SK-N-SH treated with all-trans-retinoic acid at 6 μM for 48 hours (cell line): ENCODE data around the gene KIAA0408.

Experiments used
- ATAC-seq: fragments of 200-7000 bp; cut with Tn5 transposase; 3 replicates; pipeline ENCODE4 v1.9.1; 2020; ENCODE audit warnings: mild to moderate bottlenecking, moderate library complexity
- BACH2 ChIP-seq: fragments of 250-450 bp; sonication (Bioruptor Pico); IDR thresholded peaks from 2 replicates; pipeline ENCODE4 v1.9.0; 2021; ENCODE audit warnings: mild to moderate bottlenecking, borderline replicate concordance
- CSDC2 ChIP-seq: fragments of 250-450 bp; sonication (Bioruptor Pico); IDR thresholded peaks from 2 replicates; pipeline ENCODE4 v1.5.0; 2020; ENCODE audit warnings: mild to moderate bottlenecking, moderate library complexity
- ESRRG ChIP-seq: fragments of 250-450 bp; sonication (Bioruptor Pico); IDR thresholded peaks from 2 replicates; pipeline ENCODE4 v1.6.1; 2021; ENCODE audit warnings: mild to moderate bottlenecking
- GLIS3 ChIP-seq: fragments of 250-450 bp; sonication (Bioruptor Pico); IDR thresholded peaks from 2 replicates; pipeline ENCODE4 v1.5.0; 2020; ENCODE audit warnings: mild to moderate bottlenecking, moderate library complexity
- ISL1 ChIP-seq: fragments of 250-450 bp; sonication (Bioruptor Pico); IDR thresholded peaks from 2 replicates; pipeline ENCODE4 v2.1.2; 2022; ENCODE audit warnings: mild to moderate bottlenecking, moderate library complexity
- OSR1 ChIP-seq: fragments of 250-450 bp; sonication (Bioruptor Pico); IDR thresholded peaks from 2 replicates; pipeline ENCODE4 v1.8.0; 2022; ENCODE audit warnings: moderate library complexity, mild to moderate bottlenecking, inconsistent platforms
- RARB ChIP-seq: fragments of 250-450 bp; sonication (Bioruptor Pico); IDR thresholded peaks from 2 replicates; pipeline ENCODE4 v1.8.0; 2021; ENCODE audit warnings: mild to moderate bottlenecking, moderate library complexity
- SNAI2 ChIP-seq: fragments of 250-450 bp; sonication (Bioruptor Pico); IDR thresholded peaks from 2 replicates; pipeline ENCODE4 v1.5.0; 2020; ENCODE audit warnings: mild to moderate bottlenecking, moderate library complexity
- TOX ChIP-seq: fragments of 250-450 bp; sonication (Bioruptor Pico); IDR thresholded peaks from 2 replicates; pipeline ENCODE4 v1.8.0; 2021; ENCODE audit warnings: mild to moderate bottlenecking, moderate library complexity, borderline replicate concordance
- ZC3H10 ChIP-seq: fragments of 250-450 bp; sonication (Bioruptor Pico); IDR thresholded peaks from 2 replicates; pipeline ENCODE4 v1.5.1; 2021; ENCODE audit warnings: mild to moderate bottlenecking, moderate library complexity
- ZFP3 ChIP-seq: fragments of 250-450 bp; sonication (Bioruptor Pico); IDR thresholded peaks from 2 replicates; pipeline ENCODE4 v1.5.0; 2020; ENCODE audit warnings: mild to moderate bottlenecking, moderate library complexity
- ZFP30 ChIP-seq: fragments of 450-650 bp; formaldehyde crosslinking; IDR thresholded peaks from 2 replicates; pipeline ENCODE4 v1.5.0; 2022; ENCODE audit warnings: mild to moderate bottlenecking, moderate library complexity
- ZNF565 ChIP-seq: fragments of 450-650 bp; formaldehyde crosslinking; conservative IDR thresholded peaks from 2 replicates; pipeline ENCODE4 v1.5.0; 2020; ENCODE audit warnings: low read depth, mild to moderate bottlenecking, moderate library complexity
- ZNF70 ChIP-seq: fragments of 450-650 bp; formaldehyde crosslinking; IDR thresholded peaks from 2 replicates; pipeline ENCODE4 v1.5.0; 2020; ENCODE audit warnings: mild to moderate bottlenecking, moderate library complexity
- ZNF8 ChIP-seq: fragments of 450-650 bp; formaldehyde crosslinking; IDR thresholded peaks from 2 replicates; pipeline ENCODE4 v1.5.0; 2020; ENCODE audit warnings: mild to moderate bottlenecking, moderate library complexity
- TF ChIP-seq, protein P1 (sequence below): fragments of 250-450 bp; sonication (Bioruptor Pico); IDR thresholded peaks from 2 replicates; pipeline ENCODE4 v1.5.1; 2021; ENCODE audit warnings: mild to moderate bottlenecking, moderate library complexity
- TF ChIP-seq, protein P2 (sequence below): fragments of 250-450 bp; sonication (Bioruptor Pico); IDR thresholded peaks from 2 replicates; pipeline ENCODE4 v1.5.1; 2020; ENCODE audit warnings: low read depth, mild to moderate bottlenecking, moderate library complexity
- TF ChIP-seq, protein P3 (sequence below): fragments of 250-450 bp; sonication (Bioruptor Pico); IDR thresholded peaks from 2 replicates; pipeline ENCODE4 v1.8.0; 2021; ENCODE audit warnings: low read depth, mild to moderate bottlenecking, moderate library complexity, borderline replicate concordance
- TF ChIP-seq, protein P4 (sequence below): fragments of 250-450 bp; sonication (Bioruptor Pico); IDR thresholded peaks from 2 replicates; pipeline ENCODE4 v1.5.0; 2020; ENCODE audit warnings: mild to moderate bottlenecking, moderate library complexity

Gene KIAA0408

DNA sequence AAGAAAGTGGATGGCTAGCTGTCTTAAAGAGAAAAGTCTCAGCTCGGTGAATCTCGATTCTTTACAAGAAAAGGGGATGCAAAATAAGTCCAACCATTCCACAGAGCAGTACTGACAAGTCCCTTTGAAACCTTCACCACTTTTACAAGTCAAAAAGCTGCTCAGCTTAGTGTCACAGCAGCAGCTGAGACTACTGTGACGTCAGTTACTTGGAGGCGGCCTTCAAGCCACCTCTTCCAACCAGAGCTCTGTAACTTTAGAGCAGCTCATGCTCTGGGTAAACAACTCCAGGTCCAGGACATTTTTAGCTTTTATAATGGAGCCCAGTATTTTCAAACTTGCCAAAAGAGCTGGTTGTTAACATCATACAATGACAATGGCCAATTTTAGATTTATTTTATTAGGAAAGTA lies at the start of gene KIAA0408:
Gene KIAA0408 (minus strand): TSS at position 159 of the 411 bp plus-strand sequence. CDS start 5,408 bp downstream, outside the sequence.
- TF ChIP-seq SNAI2 (CRISPR knock-in tag), result no peak
- TF ChIP-seq ZFP3 (CRISPR knock-in tag), result no peak
- TF ChIP-seq ESRRG (CRISPR knock-in tag), result no peak
- TF ChIP-seq ISL1 (CRISPR knock-in tag), result no peak
- no peak for TF ChIP-seq CSDC2 (CRISPR knock-in tag)
- no peak for TF ChIP-seq OSR1 (CRISPR knock-in tag)
- no peak for TF ChIP-seq BACH2 (CRISPR knock-in tag)
- no peak for TF ChIP-seq ZFP30 (CRISPR knock-in tag)
- TF ChIP-seq, protein P1, sequence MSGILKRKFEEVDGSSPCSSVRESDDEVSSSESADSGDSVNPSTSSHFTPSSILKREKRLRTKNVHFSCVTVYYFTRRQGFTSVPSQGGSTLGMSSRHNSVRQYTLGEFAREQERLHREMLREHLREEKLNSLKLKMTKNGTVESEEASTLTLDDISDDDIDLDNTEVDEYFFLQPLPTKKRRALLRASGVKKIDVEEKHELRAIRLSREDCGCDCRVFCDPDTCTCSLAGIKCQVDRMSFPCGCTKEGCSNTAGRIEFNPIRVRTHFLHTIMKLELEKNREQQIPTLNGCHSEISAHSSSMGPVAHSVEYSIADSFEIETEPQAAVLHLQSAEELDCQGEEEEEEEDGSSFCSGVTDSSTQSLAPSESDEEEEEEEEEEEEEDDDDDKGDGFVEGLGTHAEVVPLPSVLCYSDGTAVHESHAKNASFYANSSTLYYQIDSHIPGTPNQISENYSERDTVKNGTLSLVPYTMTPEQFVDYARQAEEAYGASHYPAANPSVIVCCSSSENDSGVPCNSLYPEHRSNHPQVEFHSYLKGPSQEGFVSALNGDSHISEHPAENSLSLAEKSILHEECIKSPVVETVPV, result no peak
- no peak for TF ChIP-seq ZNF70
- TF ChIP-seq TOX, result no peak
- TF ChIP-seq, protein P2, sequence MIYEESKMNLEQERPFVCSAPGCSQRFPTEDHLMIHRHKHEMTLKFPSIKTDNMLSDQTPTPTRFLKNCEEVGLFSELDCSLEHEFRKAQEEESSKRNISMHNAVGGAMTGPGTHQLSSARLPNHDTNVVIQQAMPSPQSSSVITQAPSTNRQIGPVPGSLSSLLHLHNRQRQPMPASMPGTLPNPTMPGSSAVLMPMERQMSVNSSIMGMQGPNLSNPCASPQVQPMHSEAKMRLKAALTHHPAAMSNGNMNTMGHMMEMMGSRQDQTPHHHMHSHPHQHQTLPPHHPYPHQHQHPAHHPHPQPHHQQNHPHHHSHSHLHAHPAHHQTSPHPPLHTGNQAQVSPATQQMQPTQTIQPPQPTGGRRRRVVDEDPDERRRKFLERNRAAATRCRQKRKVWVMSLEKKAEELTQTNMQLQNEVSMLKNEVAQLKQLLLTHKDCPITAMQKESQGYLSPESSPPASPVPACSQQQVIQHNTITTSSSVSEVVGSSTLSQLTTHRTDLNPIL (CRISPR knock-in tag), result no peak
- no peak for TF ChIP-seq ZC3H10 (CRISPR knock-in tag)
- TF ChIP-seq, protein P3, sequence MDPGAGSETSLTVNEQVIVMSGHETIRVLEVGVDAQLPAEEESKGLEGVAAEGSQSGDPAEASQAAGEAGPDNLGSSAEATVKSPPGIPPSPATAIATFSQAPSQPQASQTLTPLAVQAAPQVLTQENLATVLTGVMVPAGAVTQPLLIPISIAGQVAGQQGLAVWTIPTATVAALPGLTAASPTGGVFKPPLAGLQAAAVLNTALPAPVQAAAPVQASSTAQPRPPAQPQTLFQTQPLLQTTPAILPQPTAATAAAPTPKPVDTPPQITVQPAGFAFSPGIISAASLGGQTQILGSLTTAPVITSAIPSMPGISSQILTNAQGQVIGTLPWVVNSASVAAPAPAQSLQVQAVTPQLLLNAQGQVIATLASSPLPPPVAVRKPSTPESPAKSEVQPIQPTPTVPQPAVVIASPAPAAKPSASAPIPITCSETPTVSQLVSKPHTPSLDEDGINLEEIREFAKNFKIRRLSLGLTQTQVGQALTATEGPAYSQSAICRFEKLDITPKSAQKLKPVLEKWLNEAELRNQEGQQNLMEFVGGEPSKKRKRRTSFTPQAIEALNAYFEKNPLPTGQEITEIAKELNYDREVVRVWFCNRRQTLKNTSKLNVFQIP (CRISPR knock-in tag), result no peak
- TF ChIP-seq RARB (CRISPR knock-in tag), result no peak
- no peak for TF ChIP-seq ZNF8
- TF ChIP-seq, protein P4, sequence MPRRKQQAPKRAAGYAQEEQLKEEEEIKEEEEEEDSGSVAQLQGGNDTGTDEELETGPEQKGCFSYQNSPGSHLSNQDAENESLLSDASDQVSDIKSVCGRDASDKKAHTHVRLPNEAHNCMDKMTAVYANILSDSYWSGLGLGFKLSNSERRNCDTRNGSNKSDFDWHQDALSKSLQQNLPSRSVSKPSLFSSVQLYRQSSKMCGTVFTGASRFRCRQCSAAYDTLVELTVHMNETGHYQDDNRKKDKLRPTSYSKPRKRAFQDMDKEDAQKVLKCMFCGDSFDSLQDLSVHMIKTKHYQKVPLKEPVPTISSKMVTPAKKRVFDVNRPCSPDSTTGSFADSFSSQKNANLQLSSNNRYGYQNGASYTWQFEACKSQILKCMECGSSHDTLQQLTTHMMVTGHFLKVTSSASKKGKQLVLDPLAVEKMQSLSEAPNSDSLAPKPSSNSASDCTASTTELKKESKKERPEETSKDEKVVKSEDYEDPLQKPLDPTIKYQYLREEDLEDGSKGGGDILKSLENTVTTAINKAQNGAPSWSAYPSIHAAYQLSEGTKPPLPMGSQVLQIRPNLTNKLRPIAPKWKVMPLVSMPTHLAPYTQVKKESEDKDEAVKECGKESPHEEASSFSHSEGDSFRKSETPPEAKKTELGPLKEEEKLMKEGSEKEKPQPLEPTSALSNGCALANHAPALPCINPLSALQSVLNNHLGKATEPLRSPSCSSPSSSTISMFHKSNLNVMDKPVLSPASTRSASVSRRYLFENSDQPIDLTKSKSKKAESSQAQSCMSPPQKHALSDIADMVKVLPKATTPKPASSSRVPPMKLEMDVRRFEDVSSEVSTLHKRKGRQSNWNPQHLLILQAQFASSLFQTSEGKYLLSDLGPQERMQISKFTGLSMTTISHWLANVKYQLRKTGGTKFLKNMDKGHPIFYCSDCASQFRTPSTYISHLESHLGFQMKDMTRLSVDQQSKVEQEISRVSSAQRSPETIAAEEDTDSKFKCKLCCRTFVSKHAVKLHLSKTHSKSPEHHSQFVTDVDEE (CRISPR knock-in tag), result no peak
- no peak for TF ChIP-seq ZNF565 (CRISPR knock-in tag)
- peak; percentile 65; the same call in 2 of the 3 replicates for ATAC-seq

DNA sequence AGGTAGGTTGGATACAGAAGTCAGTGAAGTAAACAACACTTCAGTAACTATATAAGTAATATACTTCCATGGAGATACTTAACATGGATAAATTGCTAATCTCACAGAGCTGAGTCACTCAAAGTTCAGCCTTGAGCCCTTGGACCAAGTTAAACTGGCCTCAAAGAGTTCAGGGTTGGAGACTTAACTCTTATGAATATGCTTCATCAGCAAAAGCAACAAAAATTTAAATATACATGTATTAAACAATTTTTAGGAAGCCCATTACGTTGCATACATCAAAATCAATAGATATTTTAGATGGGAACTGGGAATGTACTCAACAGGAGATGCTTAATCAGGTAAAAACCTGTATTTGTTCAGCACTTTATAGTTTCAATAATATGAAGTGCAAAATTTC lies 47.7 kb upstream of the KIAA0408 start:
- no peak for ATAC-seq
- TF ChIP-seq ZNF70 (no peak), TOX (no peak), GLIS3 (CRISPR knock-in tag) (no peak), CSDC2 (CRISPR knock-in tag) (no peak), ZC3H10 (CRISPR knock-in tag) (no peak), SNAI2 (CRISPR knock-in tag) (no peak), ESRRG (CRISPR knock-in tag) (no peak), BACH2 (CRISPR knock-in tag) (no peak), OSR1 (CRISPR knock-in tag) (no peak), ISL1 (CRISPR knock-in tag) (no peak), ZFP30 (CRISPR knock-in tag) (no peak), ZNF565 (CRISPR knock-in tag) (no peak)
- TF ChIP-seq, protein P4 (CRISPR knock-in tag), result no peak
- TF ChIP-seq, protein P2 (CRISPR knock-in tag), result no peak
